ENCODE data around the gene EGFL7. TPM values are rescaled to one million over a fixed set of nuclear protein-coding genes. Genes with fewer than 3 reads are reported as not detected.
"Not testable (repeated sequence)": the region's sequence is repeated elsewhere in the genome, so short reads cannot be mapped to it uniquely, and the experiment has no call there.

The EGFL7 gene
- total RNA-seq, 3 donors from 2014 or later: 2.3 to 4.3 (median 3.2) TPM

DNA sequence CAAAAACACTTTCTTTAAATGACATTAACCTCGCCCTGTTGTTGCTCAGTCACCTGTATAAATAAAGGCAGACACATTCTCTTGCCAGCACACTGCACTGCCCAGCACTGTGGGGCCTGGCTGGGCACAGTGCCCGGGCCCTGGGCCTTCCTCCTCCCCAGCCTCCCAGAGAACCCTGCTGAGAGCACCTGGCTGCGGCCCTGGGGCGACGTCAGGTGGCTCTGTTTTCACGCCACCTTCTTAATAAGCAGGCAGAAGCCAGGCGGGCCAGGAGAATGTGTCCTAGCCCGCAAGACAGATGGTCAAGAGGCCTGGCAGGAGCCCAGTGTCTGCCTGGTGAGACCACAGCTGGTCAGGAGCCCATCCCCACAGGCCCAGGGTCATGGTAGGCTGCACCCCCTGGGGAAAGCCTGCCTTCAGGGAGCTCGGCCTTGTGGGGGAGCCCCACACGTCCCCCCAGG is 32.7 kb downstream of the EGFL7 start:
- DNase-seq (no peak), ATAC-seq (no peak)
- Mint-ChIP-seq H3K4me1 (ENCODE audit: low read depth) (peaks cover 6% of the 10 kb centered on the region), H3K36me3 (ENCODE audit: insufficient read depth) (no peaks in the 10 kb centered on the region), H3K4me3 (no peak overlapping the region), H3K27me3 (ENCODE audit: low read depth) (peaks cover 23% of the 10 kb centered on the region), H3K9me3 (no peaks in the 10 kb centered on the region)

DNA sequence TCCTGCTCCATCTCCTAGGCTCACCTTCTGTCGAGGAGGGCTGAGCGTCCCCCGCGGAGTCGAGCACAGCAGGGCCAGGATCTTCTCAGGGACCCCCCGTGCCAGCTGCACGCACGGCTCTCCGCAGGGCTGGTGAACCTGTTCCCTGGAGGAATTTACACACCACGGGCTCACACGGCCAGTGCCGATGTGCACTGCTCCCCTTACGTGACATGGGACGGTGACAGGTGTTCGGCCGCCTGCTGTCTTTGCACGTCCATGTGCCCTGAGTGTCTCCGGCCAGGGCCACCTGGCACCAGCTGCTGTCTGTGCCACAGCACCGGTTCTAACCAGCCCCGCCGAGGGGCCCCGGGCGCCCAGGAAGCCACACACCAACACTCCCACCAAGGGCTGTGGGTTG is 33.2 kb downstream of the EGFL7 start:
- H3K36me3 Mint-ChIP-seq (ENCODE audit: insufficient read depth): no peaks in the 10 kb centered on the region

DNA sequence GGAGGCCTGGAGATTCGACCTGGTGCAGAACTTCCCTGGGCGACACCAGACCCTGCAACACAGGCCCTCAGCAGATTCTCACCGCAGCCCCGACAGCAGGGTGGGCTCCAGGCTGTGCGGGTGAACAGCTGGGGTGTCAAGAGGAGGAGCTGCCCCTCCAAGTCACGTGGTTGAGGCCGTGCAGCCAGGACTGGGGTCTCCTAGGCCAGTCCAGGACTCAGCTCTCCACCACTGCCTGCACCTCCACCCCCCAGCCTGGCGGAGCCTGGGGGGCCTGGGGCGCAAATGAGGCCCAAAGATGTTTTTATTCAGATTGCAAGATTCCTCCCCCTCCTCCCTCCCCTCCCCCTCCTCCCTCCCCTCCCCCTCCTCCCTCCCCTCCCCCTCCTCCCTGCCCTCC is 33.8 kb downstream of the EGFL7 start:
- Mint-ChIP-seq H3K4me3 (no peak overlapping the region), H3K9me3 (no peaks in the 10 kb centered on the region), H3K4me1 (ENCODE audit: low read depth) (peaks cover 15% of the 10 kb centered on the region)

More for the DNA sequence above, 33.2 kb downstream of the EGFL7 start:
- Mint-ChIP-seq H3K4me3 (no peak overlapping the region), H3K9me3 (no peaks in the 10 kb centered on the region), H3K27me3 (ENCODE audit: low read depth) (peaks cover 23% of the 10 kb centered on the region), H3K4me1 (ENCODE audit: low read depth) (peaks cover 10% of the 10 kb centered on the region)
- ATAC-seq (no peak), DNase-seq (no peak)

DNA sequence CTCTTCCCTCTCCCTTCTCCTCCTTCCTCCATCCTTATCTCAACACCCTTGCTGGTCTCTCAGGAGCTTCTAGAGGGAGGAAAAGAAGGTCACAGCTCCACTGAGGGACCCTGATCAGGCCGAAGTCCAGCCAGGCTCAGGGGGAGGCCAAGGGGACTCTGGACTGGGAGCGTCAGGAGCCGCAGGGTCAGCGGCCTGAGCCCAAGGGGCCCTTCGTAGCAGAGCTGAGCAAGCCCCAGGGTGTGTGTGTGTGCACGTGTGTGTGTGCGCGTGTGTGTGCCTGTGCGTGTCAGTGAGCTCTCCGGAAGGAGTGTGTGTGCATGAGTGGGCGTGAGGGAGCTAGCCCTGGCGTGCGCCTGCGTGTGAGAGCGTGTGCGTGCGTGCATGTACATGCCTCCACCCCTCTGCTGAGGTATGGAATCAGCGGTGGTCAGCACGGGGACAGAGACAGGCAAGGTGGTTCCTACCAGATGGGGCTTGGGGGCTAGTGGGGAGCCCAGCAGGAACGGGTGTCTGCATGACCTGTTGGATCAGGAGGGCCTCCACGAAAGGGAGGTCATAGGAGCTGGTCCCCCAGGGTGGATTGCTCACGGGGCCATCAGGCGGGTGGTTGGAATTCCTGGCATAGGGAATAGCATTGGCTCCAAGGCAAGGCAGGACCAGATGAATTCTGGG is 34.6 kb downstream of the EGFL7 start:
- Mint-ChIP-seq H3K36me3 (ENCODE audit: insufficient read depth) (no peaks in the 10 kb centered on the region), H3K27me3 (ENCODE audit: low read depth) (peaks cover 23% of the 10 kb centered on the region), H3K4me1 (ENCODE audit: low read depth) (peaks cover 18% of the 10 kb centered on the region), H3K9me3 (no peaks in the 10 kb centered on the region), H3K4me3 (no peak overlapping the region)
- DNase-seq (no peak), ATAC-seq (no peak)

More for the DNA sequence above, 33.8 kb downstream of the EGFL7 start:
- Mint-ChIP-seq H3K36me3 (ENCODE audit: insufficient read depth) (no peaks in the 10 kb centered on the region), H3K27me3 (ENCODE audit: low read depth) (peaks cover 23% of the 10 kb centered on the region)
- no peak for ATAC-seq
- DNase-seq: no peak

DNA sequence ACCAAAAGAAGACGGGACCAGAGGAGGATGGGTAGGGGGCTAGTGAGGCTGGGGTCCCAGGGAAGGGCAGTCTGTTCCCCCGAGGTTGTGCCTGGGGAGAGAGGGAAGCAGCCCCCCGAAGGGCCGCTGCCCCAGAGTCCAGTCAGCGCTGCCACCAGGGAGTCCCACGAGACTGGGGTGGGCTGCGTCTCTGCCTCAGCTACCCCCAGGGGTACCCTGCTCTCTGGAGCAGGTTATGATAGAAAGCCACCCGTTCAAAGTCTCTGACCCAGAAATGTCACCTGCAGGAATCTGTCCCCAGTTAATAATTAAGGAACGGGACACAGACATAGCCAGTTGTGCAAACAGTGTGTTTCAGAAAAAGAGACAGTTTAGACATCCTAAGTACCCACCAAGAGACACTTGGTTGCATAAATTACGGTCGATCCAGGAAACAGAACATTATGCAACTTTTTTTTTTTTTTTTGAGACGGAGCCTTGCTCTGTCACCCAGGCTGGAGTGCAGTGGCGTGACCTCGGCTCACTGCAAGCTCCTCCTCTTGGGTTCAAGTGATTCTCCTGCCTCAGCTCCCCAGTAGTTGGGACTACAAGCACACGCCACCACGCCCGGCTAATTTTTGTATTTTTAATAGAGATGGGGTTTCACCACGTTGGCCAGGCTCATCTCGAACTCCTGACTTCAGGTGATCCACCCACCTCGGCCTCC is 35.3 kb downstream of the EGFL7 start:
- H3K9me3 Mint-ChIP-seq: no peaks in the 10 kb centered on the region
- ATAC-seq (no peak), DNase-seq (no peak)
- peaks cover 23% of the 10 kb centered on the region for H3K27me3 Mint-ChIP-seq (ENCODE audit: low read depth)
- no peak overlapping the region for H3K4me3 Mint-ChIP-seq
- H3K36me3 Mint-ChIP-seq (ENCODE audit: insufficient read depth): no peaks in the 10 kb centered on the region
- peaks cover 18% of the 10 kb centered on the region for H3K4me1 Mint-ChIP-seq (ENCODE audit: low read depth)

DNA sequence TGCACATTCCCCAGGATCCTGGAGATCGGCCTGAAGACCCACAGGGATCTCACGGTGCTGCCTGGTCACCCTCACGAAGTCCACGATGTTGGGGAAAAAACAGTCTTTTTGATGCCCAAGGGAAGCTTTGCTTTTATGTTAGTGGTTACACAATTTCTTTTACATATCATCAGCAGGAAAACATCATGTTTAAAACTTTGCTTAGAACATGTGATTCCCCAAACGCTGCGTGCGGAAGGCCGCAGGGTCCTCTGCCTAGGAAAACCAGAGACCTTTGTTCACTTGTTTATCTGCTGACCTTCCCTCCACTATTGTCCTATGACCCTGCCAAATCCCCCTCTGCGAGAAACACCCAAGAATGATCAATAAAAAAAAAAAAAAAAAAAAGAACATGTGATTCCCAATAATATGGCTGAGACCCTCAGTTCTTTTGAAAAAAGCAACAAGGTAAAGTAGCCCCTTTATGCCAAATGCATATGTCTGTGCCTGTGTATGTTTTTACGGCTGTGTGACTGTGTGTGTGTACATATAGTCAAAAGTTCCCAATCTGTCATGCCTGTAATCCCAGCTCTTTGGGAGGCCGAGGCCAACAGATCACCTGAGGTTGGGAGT is 36.0 kb downstream of the EGFL7 start:
- no peak overlapping the region for H3K4me3 Mint-ChIP-seq
- DNase-seq (no peak), ATAC-seq (no peak)
- H3K27me3 Mint-ChIP-seq (ENCODE audit: low read depth): peaks cover 21% of the 10 kb centered on the region
- H3K4me1 Mint-ChIP-seq (ENCODE audit: low read depth): peaks cover 18% of the 10 kb centered on the region
- H3K36me3 Mint-ChIP-seq (ENCODE audit: insufficient read depth): no peaks in the 10 kb centered on the region
- no peaks in the 10 kb centered on the region for H3K9me3 Mint-ChIP-seq

DNA sequence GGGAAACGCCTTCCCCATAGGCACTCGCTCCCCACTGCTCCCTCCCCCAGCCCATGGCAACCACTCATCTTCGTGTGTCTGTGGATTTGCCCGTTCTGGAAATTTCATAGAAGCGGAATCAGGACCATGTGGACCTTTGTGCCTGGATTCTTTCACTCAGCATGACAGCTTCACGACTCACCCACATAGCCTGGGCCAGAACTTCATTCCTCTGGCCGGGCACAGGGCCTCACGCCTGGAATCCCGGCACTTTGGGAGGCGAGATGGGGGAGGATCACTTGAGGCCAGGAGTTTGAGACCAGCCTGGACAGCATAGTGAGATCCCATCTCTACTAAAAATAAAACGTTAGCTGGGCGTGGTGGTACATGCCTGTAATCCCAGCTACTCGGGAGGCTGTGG is 37.6 kb downstream of the EGFL7 start:
- Mint-ChIP-seq H3K36me3 (ENCODE audit: insufficient read depth) (no peaks in the 10 kb centered on the region), H3K4me1 (ENCODE audit: low read depth) (peaks cover 18% of the 10 kb centered on the region), H3K27me3 (ENCODE audit: low read depth) (peaks cover 16% of the 10 kb centered on the region), H3K9me3 (no peaks in the 10 kb centered on the region), H3K4me3 (no peak overlapping the region)
- ATAC-seq (no peak), DNase-seq (no peak)

DNA sequence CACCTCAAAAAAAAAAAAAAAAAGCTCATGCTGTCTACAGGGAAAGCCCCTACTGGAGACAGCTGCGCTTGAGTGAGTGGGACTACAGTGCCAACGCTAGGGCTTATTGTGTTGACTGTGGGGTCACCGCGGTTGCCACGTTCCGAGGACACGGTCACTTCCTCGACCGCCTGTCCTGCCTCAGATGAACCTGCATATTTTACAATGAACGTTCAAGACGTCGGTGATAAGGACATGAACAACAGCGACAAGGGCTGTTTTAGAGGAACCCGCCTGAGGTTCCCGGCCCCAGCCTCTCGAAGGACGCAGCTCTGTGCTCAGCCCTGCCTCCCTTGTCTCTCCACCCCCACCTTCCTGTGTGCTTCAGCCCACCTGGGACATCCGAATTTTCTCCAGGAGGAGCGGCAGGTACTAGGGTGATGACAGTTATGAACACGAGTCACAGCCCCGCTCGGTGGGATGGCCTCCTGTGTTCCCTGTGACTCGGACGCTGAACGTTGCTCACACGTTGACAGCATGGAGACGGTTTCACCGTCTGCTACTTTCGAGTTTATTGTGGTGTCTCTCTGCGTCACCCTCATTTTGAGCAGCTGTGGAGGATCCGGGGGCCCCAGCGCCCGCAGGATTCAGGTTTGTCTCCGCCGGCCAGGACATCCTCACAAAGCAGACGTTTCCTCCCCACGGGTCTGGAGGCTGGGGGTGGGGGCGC is 38.4 kb downstream of the EGFL7 start:
- Mint-ChIP-seq H3K36me3 (ENCODE audit: insufficient read depth) (no peaks in the 10 kb centered on the region), H3K4me3 (peak overlapping the region; percentile 75), H3K9me3 (no peaks in the 10 kb centered on the region), H3K27me3 (ENCODE audit: low read depth) (peaks cover 17% of the 10 kb centered on the region), H3K4me1 (ENCODE audit: low read depth) (peaks cover 18% of the 10 kb centered on the region)
- ATAC-seq: peak; percentile 98 to 99
- peak; percentile 38 for DNase-seq

DNA sequence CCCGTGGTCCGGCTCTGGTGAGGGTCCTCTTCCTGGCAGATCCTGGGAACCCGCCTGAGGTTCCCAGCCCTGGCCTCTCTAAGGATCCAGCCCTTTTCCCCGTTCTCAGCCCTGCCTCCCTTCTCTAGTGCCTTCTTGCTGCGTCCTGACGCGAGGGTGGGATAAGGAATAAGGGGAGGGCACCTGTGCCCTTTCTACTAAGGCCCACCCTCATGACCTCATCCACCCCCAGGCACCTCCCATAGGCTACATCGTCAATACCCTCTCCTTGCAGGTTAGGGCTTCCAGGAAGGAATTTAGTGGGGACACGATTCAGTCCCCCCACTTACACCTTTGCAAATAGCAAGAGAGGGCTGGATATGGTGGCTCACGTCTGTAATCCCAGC is 38.9 kb downstream of the EGFL7 start:
- DNase-seq: no peak
- no peaks in the 10 kb centered on the region for H3K9me3 Mint-ChIP-seq
- H3K4me3 Mint-ChIP-seq: peak overlapping the region; percentile 75
- peak in 1 of 2 donors; percentile 3 for ATAC-seq
- H3K4me1 Mint-ChIP-seq (ENCODE audit: low read depth): peaks cover 18% of the 10 kb centered on the region
- H3K27me3 Mint-ChIP-seq (ENCODE audit: low read depth): peaks cover 17% of the 10 kb centered on the region
- no peaks in the 10 kb centered on the region for H3K36me3 Mint-ChIP-seq (ENCODE audit: insufficient read depth)

DNA sequence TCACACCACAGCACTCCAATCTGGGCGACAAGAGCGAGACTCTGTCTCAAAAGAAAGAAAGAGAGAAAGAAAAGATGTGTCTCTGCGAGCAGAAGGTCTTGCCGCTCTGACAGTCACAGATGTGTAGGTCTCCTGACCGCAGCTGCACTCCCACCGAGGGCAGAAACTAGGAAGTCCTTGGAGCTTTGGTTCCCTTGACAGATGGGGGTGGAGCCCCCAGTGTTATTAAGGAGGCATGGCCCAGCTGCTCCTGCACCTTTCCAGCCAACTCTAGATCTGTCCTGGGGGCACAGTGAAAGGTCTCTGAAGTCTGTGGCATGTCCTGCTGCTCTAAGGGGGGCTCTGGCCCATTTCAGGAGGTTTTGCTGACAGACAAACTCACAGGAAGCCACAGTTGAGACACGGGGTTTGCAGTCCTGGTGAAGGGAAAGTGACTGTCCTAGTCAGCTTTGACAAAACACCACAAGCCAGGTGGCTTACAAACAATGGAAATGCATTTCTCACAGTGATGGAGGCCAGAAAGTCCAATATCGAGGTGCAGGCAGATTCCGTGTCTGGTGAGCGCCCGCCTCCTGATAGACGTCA is 40.7 kb downstream of the EGFL7 start:
- H3K36me3 Mint-ChIP-seq (ENCODE audit: insufficient read depth): no peaks in the 10 kb centered on the region
- no peak overlapping the region for H3K4me3 Mint-ChIP-seq
- H3K27me3 Mint-ChIP-seq (ENCODE audit: low read depth): peaks cover 9% of the 10 kb centered on the region
- no peaks in the 10 kb centered on the region for H3K9me3 Mint-ChIP-seq
- H3K4me1 Mint-ChIP-seq (ENCODE audit: low read depth): peaks cover 18% of the 10 kb centered on the region
- DNase-seq: no peak
- no peak for ATAC-seq

DNA sequence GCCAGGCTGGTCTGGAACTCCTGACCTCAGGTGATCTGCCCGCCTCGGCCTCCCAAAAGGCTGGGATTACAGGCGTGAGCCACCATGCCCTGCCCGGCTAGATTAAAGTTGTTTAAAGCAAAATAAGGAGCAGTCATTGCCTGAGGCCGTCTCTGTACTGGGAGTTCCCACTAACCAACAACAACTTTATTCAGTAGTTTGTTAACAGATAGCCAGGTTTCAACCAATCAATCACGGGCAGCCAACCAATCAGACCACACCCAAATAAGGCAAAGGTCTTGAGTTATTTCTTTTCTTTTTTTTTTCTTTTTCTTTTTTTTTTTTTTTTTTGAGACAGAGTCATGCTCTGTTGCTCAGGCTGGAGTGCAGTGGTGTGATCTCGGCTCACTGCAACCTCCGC is 42.0 kb downstream of the EGFL7 start:
- ATAC-seq; DNase-seq; H3K9me3 Mint-ChIP-seq; H3K36me3 Mint-ChIP-seq (ENCODE audit: insufficient read depth); H3K4me3 Mint-ChIP-seq; H3K27me3 Mint-ChIP-seq (ENCODE audit: low read depth): not testable (repeated sequence)
- peaks cover 16% of the 10 kb centered on the region for H3K4me1 Mint-ChIP-seq (ENCODE audit: low read depth)

DNA sequence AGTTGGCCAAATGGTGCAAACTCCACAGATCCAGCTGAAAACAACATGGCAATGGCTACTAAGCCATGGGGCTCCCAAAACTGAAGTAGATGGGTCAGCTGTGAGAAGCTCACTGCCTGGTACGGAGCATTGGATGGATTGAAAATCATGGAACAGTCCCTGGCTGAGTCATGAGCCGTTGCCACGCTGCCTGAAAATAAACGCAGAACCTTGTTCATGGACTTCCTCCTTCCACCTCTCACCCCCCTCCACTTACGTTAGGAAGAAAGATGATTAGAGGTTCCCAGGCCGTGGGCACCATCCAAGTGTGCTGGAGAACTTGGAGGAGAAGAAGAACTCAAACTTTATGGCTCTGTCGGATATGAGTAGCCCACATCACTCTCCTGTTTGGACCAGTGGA is 42.8 kb downstream of the EGFL7 start:
- Mint-ChIP-seq H3K9me3 (no peaks in the 10 kb centered on the region), H3K27me3 (ENCODE audit: low read depth) (peaks cover 16% of the 10 kb centered on the region), H3K4me3 (no peak overlapping the region), H3K36me3 (ENCODE audit: insufficient read depth) (no peaks in the 10 kb centered on the region), H3K4me1 (ENCODE audit: low read depth) (peaks cover 11% of the 10 kb centered on the region)
- DNase-seq (no peak), ATAC-seq (no peak)

DNA sequence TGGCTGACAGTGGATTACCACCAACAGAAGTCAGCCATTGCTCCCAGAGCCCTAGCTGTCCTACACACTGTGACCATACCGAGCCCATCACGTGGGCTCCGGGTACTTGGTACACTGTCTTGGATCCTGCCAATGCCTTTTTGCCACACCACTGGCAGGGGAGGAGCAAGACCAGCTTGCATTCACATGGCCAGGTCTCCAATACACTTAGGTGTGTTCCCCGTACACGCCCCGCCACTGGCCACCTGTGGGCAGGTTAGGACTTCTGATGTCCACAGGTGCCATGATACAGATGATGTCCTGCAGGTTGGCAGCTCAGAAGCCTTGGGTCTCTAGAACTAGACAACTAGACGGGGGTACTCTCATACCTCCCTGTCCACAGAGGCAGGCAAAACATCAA is 44.3 kb downstream of the EGFL7 start:
- H3K27me3 Mint-ChIP-seq (ENCODE audit: low read depth): peaks cover 29% of the 10 kb centered on the region
- DNase-seq (no peak), ATAC-seq (no peak)
- H3K4me3 Mint-ChIP-seq: no peak overlapping the region
- H3K9me3 Mint-ChIP-seq: no peaks in the 10 kb centered on the region
- H3K36me3 Mint-ChIP-seq (ENCODE audit: insufficient read depth): no peaks in the 10 kb centered on the region
- H3K4me1 Mint-ChIP-seq (ENCODE audit: low read depth): peaks cover 5% of the 10 kb centered on the region

DNA sequence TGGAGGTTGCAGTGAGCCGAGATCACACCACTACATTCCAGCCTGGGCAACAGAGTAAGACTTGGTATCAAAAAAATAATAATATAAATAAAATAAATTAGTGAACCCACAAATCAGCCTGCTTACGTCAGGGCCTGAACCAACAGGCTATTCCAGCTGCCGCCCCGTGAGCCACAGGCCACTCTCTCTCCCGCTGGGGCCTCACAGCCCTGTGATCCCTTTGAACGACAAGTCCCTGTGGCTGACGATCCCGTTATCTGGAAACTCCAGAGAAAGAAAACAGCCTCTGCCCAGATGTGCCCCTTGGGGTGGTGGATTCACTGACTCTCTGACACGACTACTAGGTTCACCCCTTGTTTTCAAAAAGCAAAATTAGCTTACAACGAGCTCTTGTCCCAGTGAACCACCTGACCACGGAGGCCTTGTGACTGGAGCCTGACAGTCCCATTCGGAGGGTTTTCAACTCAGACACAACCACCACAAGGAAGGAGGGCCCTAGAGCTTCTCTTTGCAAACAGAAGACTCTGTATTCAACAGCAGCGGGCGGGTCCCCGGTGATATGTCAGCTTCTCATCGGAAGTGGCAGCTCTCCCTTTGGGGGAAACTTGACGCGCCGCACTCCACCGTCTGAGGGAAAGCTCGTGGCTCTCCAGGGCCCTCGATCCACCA is 45.3 kb downstream of the EGFL7 start:
- H3K4me3 Mint-ChIP-seq: no peak overlapping the region
- H3K36me3 Mint-ChIP-seq (ENCODE audit: insufficient read depth): no peaks in the 10 kb centered on the region
- DNase-seq: no peak
- peaks cover 29% of the 10 kb centered on the region for H3K27me3 Mint-ChIP-seq (ENCODE audit: low read depth)
- peaks cover 5% of the 10 kb centered on the region for H3K4me1 Mint-ChIP-seq (ENCODE audit: low read depth)
- no peaks in the 10 kb centered on the region for H3K9me3 Mint-ChIP-seq
- ATAC-seq: no peak

All from activated T-cell treated with anti-CD3 and anti-CD28 coated beads, Interleukin-2, amount 50 U/mL, for 4 hours (primary cell).